ENCODE results near the gene OSBP.

Gene OSBP

DNA sequence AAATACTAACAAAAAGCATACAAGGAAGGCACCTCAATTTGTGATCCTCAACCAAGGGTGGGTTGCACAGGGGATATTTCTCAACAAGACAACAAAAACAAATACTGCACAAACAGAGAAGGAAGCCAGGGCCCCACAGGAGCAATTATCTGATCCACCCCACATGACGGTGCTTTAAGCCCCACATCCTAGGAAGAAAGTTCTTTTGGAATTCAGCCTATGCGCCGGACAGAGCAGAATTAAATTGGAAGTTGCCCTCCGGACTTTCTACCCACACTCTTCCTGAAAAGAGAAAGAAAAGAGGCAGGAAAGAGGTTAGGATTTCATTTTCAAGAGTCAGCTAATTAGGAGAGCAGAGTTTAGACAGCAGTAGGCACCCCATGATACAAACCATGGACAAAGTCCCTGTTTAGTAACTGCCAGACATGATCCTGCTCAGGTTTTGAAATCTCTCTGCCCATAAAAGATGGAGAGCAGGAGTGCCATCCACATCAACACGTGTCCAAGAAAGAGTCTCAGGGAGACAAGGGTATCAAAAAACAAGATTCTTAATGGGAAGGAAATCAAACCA, 40.6 kb downstream of the OSBP start:
- no peaks in the 10 kb centered on the region for H3K27me3 ChIP-seq (ENCODE audit: insufficient read depth, poor library complexity, severe bottlenecking)
- DNase-seq (ENCODE audit: low read depth in 1 of 2, low spot score in 1 of 2), result no peak
- H3K27ac ChIP-seq (replicated peaks), result no peak overlapping the region
- TF ChIP-seq, protein P1, sequence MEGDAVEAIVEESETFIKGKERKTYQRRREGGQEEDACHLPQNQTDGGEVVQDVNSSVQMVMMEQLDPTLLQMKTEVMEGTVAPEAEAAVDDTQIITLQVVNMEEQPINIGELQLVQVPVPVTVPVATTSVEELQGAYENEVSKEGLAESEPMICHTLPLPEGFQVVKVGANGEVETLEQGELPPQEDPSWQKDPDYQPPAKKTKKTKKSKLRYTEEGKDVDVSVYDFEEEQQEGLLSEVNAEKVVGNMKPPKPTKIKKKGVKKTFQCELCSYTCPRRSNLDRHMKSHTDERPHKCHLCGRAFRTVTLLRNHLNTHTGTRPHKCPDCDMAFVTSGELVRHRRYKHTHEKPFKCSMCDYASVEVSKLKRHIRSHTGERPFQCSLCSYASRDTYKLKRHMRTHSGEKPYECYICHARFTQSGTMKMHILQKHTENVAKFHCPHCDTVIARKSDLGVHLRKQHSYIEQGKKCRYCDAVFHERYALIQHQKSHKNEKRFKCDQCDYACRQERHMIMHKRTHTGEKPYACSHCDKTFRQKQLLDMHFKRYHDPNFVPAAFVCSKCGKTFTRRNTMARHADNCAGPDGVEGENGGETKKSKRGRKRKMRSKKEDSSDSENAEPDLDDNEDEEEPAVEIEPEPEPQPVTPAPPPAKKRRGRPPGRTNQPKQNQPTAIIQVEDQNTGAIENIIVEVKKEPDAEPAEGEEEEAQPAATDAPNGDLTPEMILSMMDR (IDR thresholded peaks at IDR 0.05; ENCODE audit: insufficient read depth, low read length), result no peak
- TF ChIP-seq GABPA (IDR thresholded peaks at IDR 0.05; ENCODE audit: low read depth), result no peak
- TF ChIP-seq SPI1 (IDR thresholded peaks at IDR 0.05; ENCODE audit: borderline replicate concordance, low read depth), result no peak
- H3K4me3 ChIP-seq (replicated peaks; ENCODE audit: insufficient read depth, low read length), result no peak overlapping the region

DNA sequence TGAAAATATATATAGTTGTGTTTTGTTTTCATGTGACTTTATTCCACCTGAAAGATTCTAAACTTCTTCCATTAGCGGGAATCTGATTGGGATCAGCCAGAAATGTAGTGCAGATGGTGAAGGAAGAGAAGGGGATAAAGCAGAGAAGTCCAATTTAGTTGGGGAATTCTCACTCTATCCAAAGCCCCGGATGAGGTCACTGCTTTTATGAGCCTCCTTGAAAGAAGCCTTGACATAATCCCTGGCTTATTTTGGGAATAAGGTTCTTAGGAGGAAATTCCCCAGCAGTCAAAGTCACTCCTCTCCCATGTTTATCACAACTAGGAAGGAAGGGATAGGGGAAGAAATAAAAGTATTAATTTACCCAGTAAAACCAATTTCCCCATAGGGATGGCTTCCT, 41.1 kb downstream of the OSBP start:
- H3K27ac ChIP-seq (replicated peaks), result no peak overlapping the region
- no peak overlapping the region for H3K4me3 ChIP-seq (replicated peaks; ENCODE audit: insufficient read depth, low read length)
- TF ChIP-seq GABPA (IDR thresholded peaks at IDR 0.05; ENCODE audit: low read depth) (no peak), POLR2AphosphoS5 (IDR thresholded peaks at IDR 0.05; ENCODE audit: low read depth) (no peak), SPI1 (IDR thresholded peaks at IDR 0.05; ENCODE audit: borderline replicate concordance, low read depth) (no peak)
- TF ChIP-seq, protein P1 (IDR thresholded peaks at IDR 0.05; ENCODE audit: insufficient read depth, low read length), result no peak
- TF ChIP-seq, protein P2, sequence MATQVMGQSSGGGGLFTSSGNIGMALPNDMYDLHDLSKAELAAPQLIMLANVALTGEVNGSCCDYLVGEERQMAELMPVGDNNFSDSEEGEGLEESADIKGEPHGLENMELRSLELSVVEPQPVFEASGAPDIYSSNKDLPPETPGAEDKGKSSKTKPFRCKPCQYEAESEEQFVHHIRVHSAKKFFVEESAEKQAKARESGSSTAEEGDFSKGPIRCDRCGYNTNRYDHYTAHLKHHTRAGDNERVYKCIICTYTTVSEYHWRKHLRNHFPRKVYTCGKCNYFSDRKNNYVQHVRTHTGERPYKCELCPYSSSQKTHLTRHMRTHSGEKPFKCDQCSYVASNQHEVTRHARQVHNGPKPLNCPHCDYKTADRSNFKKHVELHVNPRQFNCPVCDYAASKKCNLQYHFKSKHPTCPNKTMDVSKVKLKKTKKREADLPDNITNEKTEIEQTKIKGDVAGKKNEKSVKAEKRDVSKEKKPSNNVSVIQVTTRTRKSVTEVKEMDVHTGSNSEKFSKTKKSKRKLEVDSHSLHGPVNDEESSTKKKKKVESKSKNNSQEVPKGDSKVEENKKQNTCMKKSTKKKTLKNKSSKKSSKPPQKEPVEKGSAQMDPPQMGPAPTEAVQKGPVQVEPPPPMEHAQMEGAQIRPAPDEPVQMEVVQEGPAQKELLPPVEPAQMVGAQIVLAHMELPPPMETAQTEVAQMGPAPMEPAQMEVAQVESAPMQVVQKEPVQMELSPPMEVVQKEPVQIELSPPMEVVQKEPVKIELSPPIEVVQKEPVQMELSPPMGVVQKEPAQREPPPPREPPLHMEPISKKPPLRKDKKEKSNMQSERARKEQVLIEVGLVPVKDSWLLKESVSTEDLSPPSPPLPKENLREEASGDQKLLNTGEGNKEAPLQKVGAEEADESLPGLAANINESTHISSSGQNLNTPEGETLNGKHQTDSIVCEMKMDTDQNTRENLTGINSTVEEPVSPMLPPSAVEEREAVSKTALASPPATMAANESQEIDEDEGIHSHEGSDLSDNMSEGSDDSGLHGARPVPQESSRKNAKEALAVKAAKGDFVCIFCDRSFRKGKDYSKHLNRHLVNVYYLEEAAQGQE (IDR thresholded peaks at IDR 0.05; ENCODE audit: insufficient replicate concordance, low read depth), result no peak
- DNase-seq (ENCODE audit: low read depth in 1 of 2, low spot score in 1 of 2), result no peak
- H3K27me3 ChIP-seq (ENCODE audit: insufficient read depth, poor library complexity, severe bottlenecking), result no peaks in the 10 kb centered on the region

DNA sequence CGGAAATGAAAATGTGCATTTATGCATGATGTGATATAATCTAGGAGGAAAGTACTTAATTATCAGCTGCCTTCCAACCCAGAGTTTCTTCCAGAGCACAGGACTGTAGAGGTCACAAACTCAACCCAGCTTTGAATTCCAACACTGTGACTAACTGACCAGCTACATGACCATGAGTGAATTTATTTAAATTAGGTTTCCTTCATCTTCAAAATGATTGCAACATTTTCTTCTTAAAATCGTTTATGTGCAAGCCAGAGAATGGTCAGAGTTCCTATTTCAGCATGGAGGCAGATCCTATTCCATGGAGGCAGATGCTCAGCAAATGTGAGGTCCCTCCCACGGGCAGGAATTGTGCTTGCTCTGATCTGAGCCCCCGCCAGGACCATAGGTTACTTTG, 42.4 kb downstream of the OSBP start:
- H3K27ac ChIP-seq (replicated peaks), result no peak overlapping the region
- no peak for DNase-seq (ENCODE audit: low read depth in 1 of 2, low spot score in 1 of 2)
- H3K27me3 ChIP-seq (ENCODE audit: insufficient read depth, poor library complexity, severe bottlenecking), result no peaks in the 10 kb centered on the region
- no peak for TF ChIP-seq SPI1 (IDR thresholded peaks at IDR 0.05; ENCODE audit: borderline replicate concordance, low read depth)
- no peak for TF ChIP-seq POLR2AphosphoS5 (IDR thresholded peaks at IDR 0.05; ENCODE audit: low read depth)
- no peak for TF ChIP-seq GABPA (IDR thresholded peaks at IDR 0.05; ENCODE audit: low read depth)
- TF ChIP-seq, protein P2 (IDR thresholded peaks at IDR 0.05; ENCODE audit: insufficient replicate concordance, low read depth), result no peak
- TF ChIP-seq, protein P1 (IDR thresholded peaks at IDR 0.05; ENCODE audit: insufficient read depth, low read length), result no peak
- no peak overlapping the region for H3K4me3 ChIP-seq (replicated peaks; ENCODE audit: insufficient read depth, low read length)

DNA sequence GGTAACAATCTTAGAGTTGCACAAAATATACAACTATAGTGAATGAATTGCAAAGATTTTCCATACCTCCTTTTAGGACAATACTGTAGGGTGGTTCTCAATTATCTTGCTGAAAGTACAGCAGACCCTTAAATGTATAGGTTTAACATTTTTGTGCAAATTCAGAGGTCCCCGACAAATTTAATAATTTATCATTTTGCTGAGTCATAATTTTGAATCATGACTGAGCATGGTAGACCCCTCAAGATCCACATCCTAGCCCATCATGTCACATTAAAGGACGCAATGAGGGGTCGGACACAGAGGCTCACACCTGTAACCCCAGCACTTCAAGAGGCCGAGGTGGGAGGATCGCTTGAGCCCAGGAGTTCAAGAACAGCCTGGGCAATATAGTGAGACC, 43.5 kb downstream of the OSBP start:
- Histone ChIP-seq H3K27ac (replicated peaks) (no peak overlapping the region), H3K27me3 (ENCODE audit: insufficient read depth, poor library complexity, severe bottlenecking) (no peaks in the 10 kb centered on the region), H3K4me3 (replicated peaks; ENCODE audit: insufficient read depth, low read length) (no peak overlapping the region)
- no peak for TF ChIP-seq GABPA (IDR thresholded peaks at IDR 0.05; ENCODE audit: low read depth)
- TF ChIP-seq, protein P2 (IDR thresholded peaks at IDR 0.05; ENCODE audit: insufficient replicate concordance, low read depth), result no peak
- TF ChIP-seq, protein P1 (IDR thresholded peaks at IDR 0.05; ENCODE audit: insufficient read depth, low read length), result no peak
- TF ChIP-seq POLR2AphosphoS5 (IDR thresholded peaks at IDR 0.05; ENCODE audit: low read depth), result no peak
- TF ChIP-seq SPI1 (IDR thresholded peaks at IDR 0.05; ENCODE audit: borderline replicate concordance, low read depth), result no peak
- no peak for DNase-seq (ENCODE audit: low read depth in 1 of 2, low spot score in 1 of 2)
